Sigmoid colon (tissue), 4 donors: ENCODE measurements around the gene GPX6.

Experiments
- CTCF ChIP-seq, 4 experiments: fragments of 450-650 bp in 3 of 4; fragments of 200-600 bp in 1 of 4; IDR thresholded peaks; one replicate each; pipeline ENCODE4 v1.5.1; 2016 to 2019; ENCODE audit warnings: antibody characterized with exemption in 4 of 4, mild to moderate bottlenecking in 3 of 4, moderate library complexity in 2 of 4
- EP300 ChIP-seq, 4 donors: sonication (generic); formaldehyde crosslinking; IDR thresholded peaks; one replicate each; pipeline ENCODE4 v1.6.1; 2017; ENCODE audit warnings: antibody characterized with exemption in 4 of 4
- POLR2AphosphoS5 ChIP-seq, 4 donors: sonication (generic); formaldehyde crosslinking; IDR thresholded peaks; one replicate each; pipeline ENCODE4 v1.6.1; 2017; ENCODE audit warnings: antibody characterized with exemption in 4 of 4

GRCh38 chr6:28497306-28497705, 18.3 kb downstream of the GPX6 start:
- no peak for TF ChIP-seq POLR2AphosphoS5 (IDR thresholded peaks at IDR 0.05)
- TF ChIP-seq EP300 (IDR thresholded peaks at IDR 0.05) = no peak
- no peak for TF ChIP-seq CTCF (IDR thresholded peaks at IDR 0.05)
